ENCODE data around the gene ATP8B1. TPM values are rescaled to one million over a fixed set of nuclear protein-coding genes. Genes with fewer than 3 reads are reported as not detected.

Gene ATP8B1
- total RNA-seq, 1 donor, result 46.7 TPM

DNA sequence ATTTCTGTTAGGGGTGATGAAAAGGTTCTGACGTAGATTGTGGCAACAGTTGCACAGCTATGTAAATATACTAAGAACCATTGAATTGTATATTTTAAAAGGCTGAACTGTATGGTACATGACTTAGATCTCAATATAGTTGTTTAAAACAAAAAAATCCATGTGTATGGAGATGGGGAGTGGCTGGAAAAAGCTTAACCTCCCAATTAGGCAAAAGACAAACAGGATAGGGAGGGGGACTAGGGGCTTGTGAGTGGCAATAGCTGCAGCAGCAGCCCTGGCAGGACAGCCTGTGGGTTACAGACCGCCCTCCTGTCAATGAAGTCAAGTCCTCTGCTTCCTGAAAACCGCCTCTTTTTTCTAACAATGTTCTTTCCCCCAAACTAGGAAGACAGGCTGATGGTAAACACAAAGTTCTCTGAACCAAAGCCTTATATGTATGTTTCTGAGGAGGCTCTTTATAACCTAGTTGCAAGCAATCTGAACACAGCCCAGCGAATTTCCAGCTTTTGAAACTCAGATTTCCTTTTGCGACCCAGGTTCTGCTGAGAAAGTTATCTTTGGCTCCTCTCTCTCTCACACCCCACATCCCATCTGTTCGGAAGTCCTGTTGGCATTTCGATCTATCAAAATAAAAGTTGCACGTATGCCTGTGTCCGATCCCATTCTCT lies 10.3 kb downstream of the ATP8B1 start:
- H3K27ac ChIP-seq (ENCODE audit: low read depth, low read length), result peak overlapping the region; percentile 44
- H2AFZ ChIP-seq (ENCODE audit: low read length), result no peak overlapping the region
- H3K79me2 ChIP-seq (ENCODE audit: insufficient read depth, low read length), result peaks cover 91% of the 10 kb centered on the region
- peaks cover 38% of the 10 kb centered on the region for H4K20me1 ChIP-seq (ENCODE audit: insufficient read depth, low read length)
- DNase-seq (ENCODE audit: insufficient read length, low spot score, missing footprints), result peak; percentile 67
- TF ChIP-seq, protein P1, sequence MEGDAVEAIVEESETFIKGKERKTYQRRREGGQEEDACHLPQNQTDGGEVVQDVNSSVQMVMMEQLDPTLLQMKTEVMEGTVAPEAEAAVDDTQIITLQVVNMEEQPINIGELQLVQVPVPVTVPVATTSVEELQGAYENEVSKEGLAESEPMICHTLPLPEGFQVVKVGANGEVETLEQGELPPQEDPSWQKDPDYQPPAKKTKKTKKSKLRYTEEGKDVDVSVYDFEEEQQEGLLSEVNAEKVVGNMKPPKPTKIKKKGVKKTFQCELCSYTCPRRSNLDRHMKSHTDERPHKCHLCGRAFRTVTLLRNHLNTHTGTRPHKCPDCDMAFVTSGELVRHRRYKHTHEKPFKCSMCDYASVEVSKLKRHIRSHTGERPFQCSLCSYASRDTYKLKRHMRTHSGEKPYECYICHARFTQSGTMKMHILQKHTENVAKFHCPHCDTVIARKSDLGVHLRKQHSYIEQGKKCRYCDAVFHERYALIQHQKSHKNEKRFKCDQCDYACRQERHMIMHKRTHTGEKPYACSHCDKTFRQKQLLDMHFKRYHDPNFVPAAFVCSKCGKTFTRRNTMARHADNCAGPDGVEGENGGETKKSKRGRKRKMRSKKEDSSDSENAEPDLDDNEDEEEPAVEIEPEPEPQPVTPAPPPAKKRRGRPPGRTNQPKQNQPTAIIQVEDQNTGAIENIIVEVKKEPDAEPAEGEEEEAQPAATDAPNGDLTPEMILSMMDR (IDR thresholded peaks at IDR 0.05; ENCODE audit: extremely low read depth, low read depth, low read length), result no peak
- no peaks in the 10 kb centered on the region for H3K27me3 ChIP-seq (ENCODE audit: insufficient read depth, low read length)
- H3K4me1 ChIP-seq (ENCODE audit: insufficient read depth, low read length), result peaks cover 58% of the 10 kb centered on the region
- peaks cover 5% of the 10 kb centered on the region for H3K36me3 ChIP-seq (ENCODE audit: insufficient read depth, low read length)
- peak overlapping the region; percentile 32 for H3K4me3 ChIP-seq (ENCODE audit: insufficient read depth, low read length)
- peak overlapping the region; percentile 74 for H3K4me2 ChIP-seq (ENCODE audit: insufficient read depth, low read length)
- H3K9me3 ChIP-seq (ENCODE audit: low read depth, low read length), result no peaks in the 10 kb centered on the region

DNA sequence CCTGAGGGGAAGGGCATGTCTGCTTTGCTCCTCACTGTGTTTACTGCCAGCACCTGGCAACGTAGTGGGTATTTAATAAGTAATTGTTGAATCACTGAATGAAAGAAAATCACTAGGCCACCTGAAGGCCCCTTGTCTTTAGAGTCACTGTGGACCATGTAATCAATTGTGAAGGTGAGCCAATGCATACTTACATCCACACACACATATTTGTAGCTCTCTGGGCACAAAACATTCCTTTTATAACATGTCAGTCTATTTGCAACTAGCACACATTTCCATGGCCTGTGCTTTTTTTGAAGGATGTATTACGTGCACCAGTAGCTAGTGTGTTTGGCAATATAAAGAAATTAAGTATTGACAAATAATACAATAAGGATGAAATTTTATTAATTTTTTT lies 11.2 kb downstream of the ATP8B1 start:
- Histone ChIP-seq H3K27me3 (ENCODE audit: insufficient read depth, low read length) (no peaks in the 10 kb centered on the region), H3K4me2 (ENCODE audit: insufficient read depth, low read length) (no peak overlapping the region), H4K20me1 (ENCODE audit: insufficient read depth, low read length) (peaks cover 37% of the 10 kb centered on the region), H2AFZ (ENCODE audit: low read length) (no peak overlapping the region), H3K27ac (ENCODE audit: low read depth, low read length) (peak overlapping the region; percentile 22), H3K4me1 (ENCODE audit: insufficient read depth, low read length) (peaks cover 53% of the 10 kb centered on the region), H3K36me3 (ENCODE audit: insufficient read depth, low read length) (peaks cover 5% of the 10 kb centered on the region), H3K9me3 (ENCODE audit: low read depth, low read length) (no peaks in the 10 kb centered on the region), H3K4me3 (ENCODE audit: insufficient read depth, low read length) (no peak overlapping the region), H3K79me2 (ENCODE audit: insufficient read depth, low read length) (peaks cover 91% of the 10 kb centered on the region)
- TF ChIP-seq, protein P1 (IDR thresholded peaks at IDR 0.05; ENCODE audit: extremely low read depth, low read depth, low read length), result no peak
- no peak for DNase-seq (ENCODE audit: insufficient read length, low spot score, missing footprints)

DNA sequence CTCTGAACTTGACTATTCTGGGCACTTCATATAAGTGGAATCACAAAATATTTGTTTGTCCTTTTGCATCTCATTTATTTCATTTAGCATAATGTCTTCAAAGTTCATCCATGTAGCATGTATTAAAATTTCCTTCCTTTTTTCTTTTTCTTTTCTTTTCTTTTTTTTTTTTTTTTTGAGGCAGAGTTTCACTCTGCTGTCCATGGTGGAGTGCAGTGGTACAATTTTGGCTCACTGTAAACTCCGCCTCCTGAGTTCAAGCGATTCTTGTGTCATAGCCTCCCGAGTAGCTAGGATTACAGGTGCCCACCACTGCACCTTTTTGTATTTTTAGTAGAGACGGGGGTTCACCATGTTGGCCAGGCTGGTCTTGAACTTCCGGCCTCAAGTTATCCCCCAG lies 11.9 kb downstream of the ATP8B1 start:
- no peak overlapping the region for H3K4me3 ChIP-seq (ENCODE audit: insufficient read depth, low read length)
- no peak overlapping the region for H3K4me2 ChIP-seq (ENCODE audit: insufficient read depth, low read length)
- H3K4me1 ChIP-seq (ENCODE audit: insufficient read depth, low read length), result peaks cover 53% of the 10 kb centered on the region
- no peaks in the 10 kb centered on the region for H3K27me3 ChIP-seq (ENCODE audit: insufficient read depth, low read length)
- no peak overlapping the region for H2AFZ ChIP-seq (ENCODE audit: low read length)
- no peaks in the 10 kb centered on the region for H3K9me3 ChIP-seq (ENCODE audit: low read depth, low read length)
- peaks cover 33% of the 10 kb centered on the region for H4K20me1 ChIP-seq (ENCODE audit: insufficient read depth, low read length)
- DNase-seq (ENCODE audit: insufficient read length, low spot score, missing footprints), result no peak
- TF ChIP-seq, protein P1 (IDR thresholded peaks at IDR 0.05; ENCODE audit: extremely low read depth, low read depth, low read length), result no peak
- H3K79me2 ChIP-seq (ENCODE audit: insufficient read depth, low read length), result peaks cover 91% of the 10 kb centered on the region
- H3K27ac ChIP-seq (ENCODE audit: low read depth, low read length), result no peak overlapping the region
- peaks cover 5% of the 10 kb centered on the region for H3K36me3 ChIP-seq (ENCODE audit: insufficient read depth, low read length)

DNA sequence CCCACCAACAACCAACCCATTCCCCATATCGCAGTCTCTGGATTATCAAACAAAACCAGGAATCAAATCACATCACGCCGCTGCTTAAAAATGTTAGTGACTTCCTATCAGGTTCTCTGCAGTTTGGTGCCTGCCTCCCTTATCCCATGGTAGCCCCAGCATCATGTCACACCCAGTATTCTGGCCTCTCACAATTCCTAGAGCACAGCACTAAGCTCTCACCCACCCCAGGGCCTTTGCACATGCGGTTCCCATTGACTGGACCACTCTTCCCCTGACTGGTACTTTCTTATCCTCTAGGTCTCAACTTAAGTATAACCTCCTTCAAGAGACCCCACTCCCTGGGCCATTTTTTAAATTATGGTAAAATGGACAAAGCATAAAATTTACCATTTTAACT lies 12.8 kb downstream of the ATP8B1 start:
- DNase-seq (ENCODE audit: insufficient read length, low spot score, missing footprints), result no peak
- H3K79me2 ChIP-seq (ENCODE audit: insufficient read depth, low read length), result peaks cover 91% of the 10 kb centered on the region
- H2AFZ ChIP-seq (ENCODE audit: low read length), result no peak overlapping the region
- H3K36me3 ChIP-seq (ENCODE audit: insufficient read depth, low read length), result peaks cover under 1% of the 10 kb centered on the region
- TF ChIP-seq, protein P1 (IDR thresholded peaks at IDR 0.05; ENCODE audit: extremely low read depth, low read depth, low read length), result no peak
- H3K27me3 ChIP-seq (ENCODE audit: insufficient read depth, low read length), result no peaks in the 10 kb centered on the region
- no peak overlapping the region for H3K4me3 ChIP-seq (ENCODE audit: insufficient read depth, low read length)
- peak overlapping the region; percentile 70 for H3K27ac ChIP-seq (ENCODE audit: low read depth, low read length)
- H3K4me2 ChIP-seq (ENCODE audit: insufficient read depth, low read length), result peak overlapping the region; percentile 71
- H4K20me1 ChIP-seq (ENCODE audit: insufficient read depth, low read length), result peaks cover 28% of the 10 kb centered on the region
- peaks cover 61% of the 10 kb centered on the region for H3K4me1 ChIP-seq (ENCODE audit: insufficient read depth, low read length)
- no peaks in the 10 kb centered on the region for H3K9me3 ChIP-seq (ENCODE audit: low read depth, low read length)
